Duodenal mucosa (tissue), 2 donors: ENCODE results near the gene SULT4A1.

Experiments used
- H3K27ac ChIP-seq: one replicate; pipeline ENCODE4 v1.7.0; 2013; ENCODE audit warnings: low read depth, low read length
- H3K27me3 ChIP-seq, 2 donors: one replicate each; pipeline ENCODE4 v1.7.0; 2013; ENCODE audit warnings: low read length in 2 of 2, control low read depth in 1 of 2; ENCODE audit not compliant: insufficient read depth in 2 of 2, control insufficient read depth in 1 of 2
- H3K36me3 ChIP-seq, 2 donors: one replicate each; pipeline ENCODE4 v1.7.0; 2013; ENCODE audit warnings: low read length in 2 of 2, control low read depth in 1 of 2; ENCODE audit not compliant: insufficient read depth in 2 of 2, control insufficient read depth in 1 of 2
- H3K4me1 ChIP-seq, 2 donors: one replicate each; pipeline ENCODE4 v1.7.0; 2013; ENCODE audit warnings: low read length in 2 of 2, control low read depth in 1 of 2; ENCODE audit not compliant: insufficient read depth in 2 of 2, control insufficient read depth in 1 of 2
- H3K4me3 ChIP-seq, 2 donors: one replicate each; pipeline ENCODE4 v1.7.0; 2013; ENCODE audit warnings: low read length in 2 of 2, low read depth in 1 of 2
- H3K9ac ChIP-seq, 2 donors: one replicate each; pipeline ENCODE4 v1.7.0; 2013; ENCODE audit warnings: low read length in 2 of 2, low read depth in 1 of 2
- H3K9me3 ChIP-seq, 2 donors: one replicate each; pipeline ENCODE4 v1.7.0; 2013; ENCODE audit warnings: low read length in 2 of 2, control low read depth in 1 of 2; ENCODE audit not compliant: control insufficient read depth in 1 of 2

SULT4A1 gene

GRCh38 chr22:43895986-43896645 lies 33.8 kb upstream of the SULT4A1 start:
- no peaks in the 10 kb centered on the region for H3K4me1 ChIP-seq
- no peak overlapping the region for H3K9ac ChIP-seq
- H3K27me3 ChIP-seq: peaks cover 11 to 35% of the 10 kb centered on the region in 2 donors
- no peaks in the 10 kb centered on the region for H3K36me3 ChIP-seq
- no peak overlapping the region for H3K27ac ChIP-seq
- no peak overlapping the region for H3K4me3 ChIP-seq
- no peaks in the 10 kb centered on the region for H3K9me3 ChIP-seq

- H3K4me1 ChIP-seq: no peaks in the 10 kb centered on the region
- H3K9ac ChIP-seq: no peak overlapping the region
- H3K4me3 ChIP-seq: no peak overlapping the region
- H3K27me3 ChIP-seq: peaks cover 29 to 54% of the 10 kb centered on the region in 2 donors
- H3K27ac ChIP-seq: no peak overlapping the region
- no peaks in the 10 kb centered on the region for H3K36me3 ChIP-seq
- no peaks in the 10 kb centered on the region for H3K9me3 ChIP-seq
These were observed 31.8 kb upstream of the SULT4A1 start for GRCh38 chr22:43894122-43894521.

DNA sequence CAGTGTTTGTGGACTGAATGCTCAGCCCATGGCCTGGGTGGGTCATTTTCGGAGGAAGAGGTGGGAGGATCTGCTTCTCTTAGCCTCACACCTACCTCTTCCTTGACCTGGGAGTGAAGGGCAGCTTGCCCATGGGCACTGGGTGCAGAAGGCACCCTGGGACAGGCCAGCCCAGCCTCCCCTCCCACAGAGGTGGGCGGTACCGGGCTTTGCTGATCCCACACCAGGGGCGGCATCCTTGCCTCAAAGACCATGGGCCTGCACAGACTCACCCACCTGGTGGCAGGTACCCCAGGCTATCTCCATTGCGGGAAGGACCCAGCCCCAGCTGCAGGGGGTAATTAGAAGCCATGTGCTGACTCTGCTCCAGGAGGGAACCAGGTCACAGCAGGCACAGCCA lies 31.0 kb upstream of the SULT4A1 start:
- H3K9me3 ChIP-seq: no peaks in the 10 kb centered on the region
- H3K36me3 ChIP-seq: no peaks in the 10 kb centered on the region
- peaks cover 34 to 59% of the 10 kb centered on the region in 2 donors for H3K27me3 ChIP-seq
- H3K27ac ChIP-seq: no peak overlapping the region
- H3K4me1 ChIP-seq: no peaks in the 10 kb centered on the region
- H3K9ac ChIP-seq: no peak overlapping the region
- no peak overlapping the region for H3K4me3 ChIP-seq

DNA sequence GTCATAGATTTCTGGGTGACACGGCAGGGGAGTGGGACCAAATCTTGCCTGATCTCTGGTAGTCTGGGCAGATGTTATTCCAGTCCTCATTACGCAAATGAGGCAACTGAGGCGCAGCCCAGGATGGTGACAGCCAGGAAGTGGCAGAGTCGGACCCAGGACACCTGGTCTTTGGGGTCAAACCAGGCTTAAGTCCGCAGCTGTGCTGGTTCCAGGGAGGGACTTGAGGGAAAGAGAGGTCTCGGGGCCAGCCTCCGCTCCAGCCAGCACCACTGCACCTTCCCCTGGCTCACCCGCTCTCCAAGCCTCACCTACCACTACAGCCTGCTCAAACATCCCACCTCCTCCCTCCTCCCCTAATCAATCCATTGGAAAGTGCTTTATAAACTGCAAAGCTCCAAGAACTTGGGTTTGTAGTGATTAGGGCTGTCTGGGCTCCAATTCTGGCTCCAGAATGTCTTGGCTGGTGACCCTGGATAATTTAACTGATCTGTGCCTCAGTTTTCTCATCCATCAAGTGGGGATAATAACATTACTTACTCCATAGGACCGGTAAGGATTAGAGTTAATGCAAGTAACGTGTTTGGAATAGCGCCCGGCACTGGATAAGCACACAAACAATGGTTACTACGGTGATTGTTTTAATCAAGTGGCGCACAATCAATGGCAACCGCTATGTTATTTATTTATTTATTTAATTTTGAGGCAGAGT lies 30.0 kb upstream of the SULT4A1 start:
- Histone ChIP-seq H3K4me1 (no peaks in the 10 kb centered on the region), H3K27me3 (peaks cover 34 to 52% of the 10 kb centered on the region in 2 donors), H3K9me3 (no peaks in the 10 kb centered on the region), H3K4me3 (no peak overlapping the region), H3K9ac (no peak overlapping the region), H3K36me3 (no peaks in the 10 kb centered on the region), H3K27ac (no peak overlapping the region)

- Histone ChIP-seq H3K4me1 (no peaks in the 10 kb centered on the region), H3K27me3 (peaks cover 34 to 51% of the 10 kb centered on the region in 2 donors), H3K9ac (no peak within 1 kb of the TSS), H3K4me3 (no peak within 1 kb of the TSS), H3K9me3 (no peaks in the 10 kb centered on the region), H3K36me3 (no peaks in the 10 kb centered on the region), H3K27ac (no peak within 1 kb of the TSS)
These were observed 29.3 kb upstream of the SULT4A1 start, which contains the start of gene PNPLA5 for GRCh38 chr22:43891360-43892182. Gene PNPLA5 (minus strand): TSS chr22:43892013. CDS start chr22:43891880, 133 bp downstream.

- Histone ChIP-seq H3K27me3 (peaks cover 34 to 47% of the 10 kb centered on the region in 2 donors), H3K27ac (no peak overlapping the region)
These were observed 28.6 kb upstream of the SULT4A1 start for GRCh38 chr22:43890901-43891331.

GRCh38 chr22:43889860-43890253 lies 27.5 kb upstream of the SULT4A1 start:
- H3K4me1 ChIP-seq: peaks cover 0 to 1% of the 10 kb centered on the region in 2 donors
- no peak overlapping the region for H3K27ac ChIP-seq
- no peak overlapping the region for H3K4me3 ChIP-seq
- H3K9ac ChIP-seq: no peak overlapping the region
- peaks cover 34 to 47% of the 10 kb centered on the region in 2 donors for H3K27me3 ChIP-seq
- no peaks in the 10 kb centered on the region for H3K9me3 ChIP-seq
- H3K36me3 ChIP-seq: no peaks in the 10 kb centered on the region

More at GRCh38 chr22:43890901-43891331, 28.6 kb upstream of the SULT4A1 start:
- H3K9ac ChIP-seq: no peak overlapping the region
- H3K4me1 ChIP-seq: no peaks in the 10 kb centered on the region
- no peaks in the 10 kb centered on the region for H3K36me3 ChIP-seq
- H3K9me3 ChIP-seq: no peaks in the 10 kb centered on the region
- no peak overlapping the region for H3K4me3 ChIP-seq

DNA sequence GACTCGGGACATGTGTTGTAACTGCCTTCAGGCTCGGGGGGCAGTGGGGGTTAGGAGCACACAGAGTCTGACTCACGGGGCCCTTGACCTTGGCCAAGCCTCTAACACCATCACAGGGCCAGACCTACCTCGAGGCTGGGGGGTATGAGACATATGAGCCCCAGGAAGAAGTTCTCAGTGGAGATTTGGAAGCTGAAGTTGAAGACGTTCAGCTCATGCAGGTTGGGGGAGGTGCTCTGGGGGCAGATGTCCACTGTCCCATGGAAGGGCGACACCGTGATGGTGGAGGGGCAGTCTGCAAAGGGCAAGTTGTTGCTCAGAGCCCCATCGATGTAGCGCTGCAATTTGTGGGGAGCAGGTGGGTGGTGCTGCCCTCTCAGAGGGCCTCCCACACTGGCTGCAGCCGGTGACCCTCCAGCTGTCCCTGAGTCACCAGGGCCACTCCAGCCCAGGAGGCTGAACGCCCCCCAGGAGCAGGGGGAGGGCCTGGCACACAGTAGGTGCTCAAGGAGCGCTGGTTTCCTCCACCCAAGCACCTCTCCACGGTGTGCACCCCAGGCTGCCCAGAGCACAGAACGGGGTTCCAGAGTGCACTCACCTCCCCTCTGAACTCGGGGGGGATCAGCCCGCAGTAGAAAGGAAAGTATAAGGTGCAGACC lies 27.0 kb upstream of the SULT4A1 start:
- peaks cover 0 to 6% of the 10 kb centered on the region in 2 donors for H3K4me1 ChIP-seq
- no peaks in the 10 kb centered on the region for H3K9me3 ChIP-seq
- peaks cover 34 to 47% of the 10 kb centered on the region in 2 donors for H3K27me3 ChIP-seq
- no peaks in the 10 kb centered on the region for H3K36me3 ChIP-seq
- no peak overlapping the region for H3K27ac ChIP-seq
- H3K9ac ChIP-seq: no peak overlapping the region
- H3K4me3 ChIP-seq: no peak overlapping the region

DNA sequence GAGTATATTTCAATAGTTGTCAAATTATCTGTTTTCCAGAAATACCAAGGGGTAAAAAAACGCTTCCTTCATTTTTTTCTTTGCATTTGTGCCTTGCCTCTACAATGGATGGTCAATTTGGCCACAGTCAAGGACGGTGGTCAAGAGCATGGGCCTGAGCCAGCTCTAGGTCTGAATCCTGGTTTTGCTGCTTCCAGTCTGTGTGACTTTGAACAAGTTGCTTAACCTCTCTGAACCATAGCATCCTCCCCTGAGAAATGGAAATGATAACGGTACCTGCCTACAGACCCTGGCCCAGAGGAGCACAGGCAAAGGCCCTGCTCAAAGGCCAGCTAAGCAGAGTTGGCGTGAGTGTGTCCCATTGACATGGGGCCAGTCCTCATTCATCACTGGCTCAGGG lies 26.4 kb upstream of the SULT4A1 start:
- Histone ChIP-seq H3K27ac (no peak overlapping the region), H3K4me3 (no peak overlapping the region), H3K4me1 (peaks cover 0 to 10% of the 10 kb centered on the region in 2 donors), H3K36me3 (no peaks in the 10 kb centered on the region), H3K9me3 (no peaks in the 10 kb centered on the region), H3K27me3 (peaks cover 34 to 46% of the 10 kb centered on the region in 2 donors), H3K9ac (no peak overlapping the region)
